ENCODE results near the gene FEN1.

The FEN1 gene

DNA sequence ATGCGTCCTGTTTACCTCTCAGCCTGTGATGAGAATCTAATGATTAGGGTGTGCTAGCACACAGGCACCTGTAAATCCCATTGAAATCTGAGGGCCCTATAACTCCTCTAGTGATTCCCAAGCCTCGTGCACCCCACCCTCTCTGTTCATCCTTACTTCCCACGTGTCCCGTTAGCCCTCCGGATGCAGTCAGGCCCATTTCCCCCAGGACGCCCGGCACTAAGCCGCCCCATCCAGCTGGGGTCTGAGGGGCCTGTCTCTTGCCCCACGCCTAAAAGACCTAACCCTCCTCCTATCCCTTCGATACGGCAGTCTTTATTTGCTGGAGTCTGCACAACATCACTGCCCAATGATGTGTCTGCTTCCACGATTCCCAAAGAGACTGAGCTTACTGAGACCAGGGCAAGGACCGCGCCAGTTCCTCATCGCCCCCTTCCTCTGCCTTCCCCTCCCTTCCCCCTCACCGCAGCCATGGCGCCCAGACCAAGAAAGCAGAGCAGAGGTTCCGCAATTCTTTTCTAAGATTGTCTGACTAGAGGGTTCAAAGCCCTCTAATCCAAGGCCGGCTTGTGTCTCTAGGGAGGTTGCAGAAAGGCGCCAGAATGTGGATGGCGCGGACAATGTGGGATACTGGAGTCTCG is 34.3 kb downstream of the FEN1 start:
- no peak for DNase-seq

DNA sequence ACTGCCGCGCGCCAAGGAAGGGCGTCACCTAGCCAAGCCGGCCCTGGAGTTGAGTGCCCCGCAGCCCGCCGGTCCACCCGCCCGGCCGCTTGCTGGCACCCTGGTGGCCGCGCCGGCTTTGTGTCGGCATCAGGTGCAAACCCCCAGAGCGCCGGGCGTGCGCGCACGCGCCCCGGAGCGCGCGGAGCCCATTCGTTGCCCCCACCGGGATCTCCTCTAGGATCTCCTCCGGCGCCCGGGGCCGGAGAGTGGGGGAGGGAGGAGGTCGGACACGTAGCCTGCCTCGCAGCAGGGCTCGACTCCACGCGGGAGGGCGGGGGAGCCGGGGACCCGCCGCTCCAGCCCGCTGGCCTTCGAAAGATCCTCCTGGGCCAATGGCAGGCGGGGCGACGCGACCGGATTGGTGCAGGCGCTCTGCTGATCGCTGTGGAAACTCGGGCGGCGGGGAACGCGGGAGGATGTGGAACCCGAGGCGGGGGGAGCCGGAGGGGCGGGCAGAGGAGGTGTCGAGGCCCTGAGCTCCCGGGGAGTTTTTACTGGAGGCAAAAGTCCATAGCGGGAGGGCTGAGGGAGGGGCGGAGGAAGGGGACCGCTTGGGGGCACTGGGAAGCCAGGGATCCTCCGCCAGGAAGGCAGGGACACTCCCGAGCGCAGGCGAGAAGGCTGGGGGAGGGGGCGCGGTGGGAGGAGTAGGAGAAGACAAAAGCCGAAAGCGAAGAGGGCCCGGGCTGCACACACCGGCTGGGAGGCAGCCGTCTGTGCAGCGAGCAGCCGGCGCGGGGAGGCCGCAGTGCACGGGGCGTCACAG is 35.1 kb downstream of the FEN1 start, which contains the start of gene FADS2:
Gene FADS2, plus strand, starts transcription at position 730 of the 808 bp plus-strand sequence. CDS start 91 bp downstream, outside the sequence.
- DNase-seq, result peak; percentile 90

- DNase-seq, result no peak
Observed at GRCh38 chr11:61828379-61828628, 35.6 kb downstream of the FEN1 start.

- peak; percentile 58 for DNase-seq
Observed at GRCh38 chr11:61828629-61829407, 36.1 kb downstream of the FEN1 start.

- no peak for DNase-seq
Observed at GRCh38 chr11:61829806-61830205, 37.1 kb downstream of the FEN1 start.

- DNase-seq, result no peak
Observed at GRCh38 chr11:61830237-61831105, 37.8 kb downstream of the FEN1 start.

GRCh38 chr11:61832207-61832606 is 39.5 kb downstream of the FEN1 start:
- DNase-seq, result no peak

GRCh38 chr11:61832754-61833153 is 40.0 kb downstream of the FEN1 start:
- DNase-seq, result no peak

DNA sequence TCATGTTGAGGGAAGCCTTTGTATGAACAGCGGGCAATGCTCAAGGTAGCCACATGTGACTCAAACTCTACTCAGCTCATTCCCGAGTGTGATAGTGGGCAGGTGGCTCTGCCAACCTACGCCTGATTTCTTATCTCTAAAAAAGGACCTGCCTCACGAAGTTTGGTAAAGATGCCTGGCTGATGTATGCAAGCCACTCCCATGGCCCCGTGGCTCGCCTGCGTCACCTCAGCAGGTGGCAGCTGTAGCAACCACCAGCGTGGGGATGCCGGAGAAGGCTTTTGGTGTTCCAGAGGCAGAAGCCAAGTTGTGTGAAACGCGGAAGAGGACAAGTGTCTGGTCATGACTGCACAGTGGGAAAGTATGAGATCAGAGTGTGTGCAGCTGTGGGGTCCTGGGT is 40.8 kb downstream of the FEN1 start:
- DNase-seq, result peak; percentile 49

DNA sequence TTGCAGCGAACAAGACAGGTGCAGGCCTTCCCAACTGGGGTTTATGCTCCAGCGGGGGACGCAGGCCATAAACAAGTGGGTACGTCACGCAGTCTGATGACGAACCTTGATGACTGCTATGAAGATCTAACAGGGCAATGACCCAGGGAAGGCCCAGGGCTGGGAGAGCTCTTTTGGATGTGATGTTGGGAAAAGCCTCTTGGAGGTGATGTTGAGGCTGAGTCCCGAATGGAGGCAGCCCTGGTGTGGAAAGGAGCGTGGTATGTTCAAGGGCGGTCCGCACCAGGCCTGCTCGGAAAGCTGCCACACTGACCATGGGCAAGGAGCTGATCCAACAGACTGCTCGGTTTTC is 41.2 kb downstream of the FEN1 start:
- no peak for DNase-seq

- peak; percentile 64 for DNase-seq
Observed at GRCh38 chr11:61834278-61835048, 41.8 kb downstream of the FEN1 start.

DNA sequence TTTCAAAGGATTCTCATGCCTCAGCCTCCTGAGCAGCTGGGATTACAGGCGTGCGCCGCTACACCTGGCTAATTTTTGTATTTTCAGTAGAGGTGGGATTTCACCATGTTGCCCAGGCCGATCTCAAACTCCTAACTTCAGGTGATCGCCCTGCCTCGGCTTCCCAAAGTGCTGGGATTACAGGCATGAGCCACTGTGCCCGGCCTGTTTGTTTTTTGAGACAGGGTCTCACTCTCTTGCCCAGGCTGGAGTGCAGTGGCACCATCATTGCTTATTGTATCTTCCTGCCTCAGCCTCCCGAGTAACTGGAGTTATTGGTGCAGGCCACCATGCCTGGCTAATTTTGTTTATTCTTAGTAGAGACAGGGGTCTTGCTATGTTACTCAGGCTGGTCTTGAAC is 43.5 kb downstream of the FEN1 start:
- no peak for DNase-seq

DNA sequence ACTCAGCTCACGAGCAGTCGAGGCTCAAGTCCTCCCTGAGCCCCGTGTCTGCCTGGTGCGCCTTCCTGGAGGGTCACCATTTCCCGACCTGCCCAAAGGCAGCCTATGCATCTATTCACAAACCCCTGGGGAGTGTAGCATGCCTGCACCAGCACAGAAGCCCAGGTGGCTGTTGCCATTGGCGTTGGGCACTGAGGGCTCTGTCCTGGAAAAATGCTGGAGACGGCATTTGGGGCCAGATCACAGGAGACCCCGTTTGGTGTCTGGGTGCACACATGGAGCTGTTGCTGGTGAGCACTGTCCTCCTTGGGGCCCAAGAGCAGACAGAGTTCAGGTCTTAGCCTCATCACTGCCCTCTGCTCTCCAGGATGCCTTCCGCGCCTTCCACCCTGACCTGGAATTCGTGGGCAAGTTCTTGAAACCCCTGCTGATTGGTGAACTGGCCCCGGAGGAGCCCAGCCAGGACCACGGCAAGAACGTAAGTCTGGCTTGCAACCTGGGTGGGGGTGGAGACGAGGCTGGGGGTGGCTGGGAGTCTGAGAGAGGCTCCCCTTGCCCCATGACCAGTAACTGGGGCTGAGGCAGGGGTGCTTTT is 44.8 kb downstream of the FEN1 start:
- DNase-seq, result no peak

GRCh38 chr11:61838501-61838900 is 45.8 kb downstream of the FEN1 start:
- no peak for DNase-seq

DNA sequence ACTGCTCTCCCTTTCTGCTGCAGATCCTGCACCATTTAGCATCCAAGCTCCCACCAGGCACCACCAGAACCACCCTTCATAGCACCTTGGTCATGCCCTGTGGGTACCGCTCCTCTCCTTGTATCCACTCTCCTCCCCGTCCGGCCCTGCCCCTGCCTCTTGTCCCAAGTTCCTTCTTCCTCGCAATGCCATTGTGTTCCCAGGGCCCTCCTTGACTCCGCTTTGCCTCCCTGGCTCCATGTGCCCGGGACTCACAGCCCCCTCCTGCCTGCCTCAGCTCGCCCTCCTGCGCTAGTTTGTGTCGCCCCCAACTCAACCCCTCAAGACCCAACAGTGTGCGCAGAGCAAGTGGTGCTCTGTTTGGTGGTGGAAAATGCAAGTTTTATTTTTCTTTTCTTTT is 46.2 kb downstream of the FEN1 start:
- DNase-seq, result no peak

DNA sequence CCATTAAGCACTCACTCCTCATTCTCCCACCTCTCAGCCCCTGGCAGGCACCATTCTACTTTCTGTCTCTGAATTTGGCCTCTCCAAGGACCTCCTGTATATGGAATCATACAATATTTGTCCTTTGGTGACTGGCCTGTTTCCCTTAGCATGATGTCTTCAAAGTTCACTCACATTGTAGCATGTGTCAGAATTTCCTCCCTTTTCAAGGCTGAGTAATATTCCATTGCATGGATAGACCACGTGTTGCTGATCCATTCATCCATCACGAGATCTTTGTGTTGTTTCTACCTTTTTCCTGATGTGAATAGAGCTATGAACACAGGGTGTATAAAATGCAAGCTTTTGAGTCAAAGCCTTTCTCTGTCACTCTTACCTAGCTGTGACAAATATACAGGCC is 47.0 kb downstream of the FEN1 start:
- no peak for DNase-seq

GRCh38 chr11:61840371-61840770 is 47.7 kb downstream of the FEN1 start:
- DNase-seq, result no peak

DNA sequence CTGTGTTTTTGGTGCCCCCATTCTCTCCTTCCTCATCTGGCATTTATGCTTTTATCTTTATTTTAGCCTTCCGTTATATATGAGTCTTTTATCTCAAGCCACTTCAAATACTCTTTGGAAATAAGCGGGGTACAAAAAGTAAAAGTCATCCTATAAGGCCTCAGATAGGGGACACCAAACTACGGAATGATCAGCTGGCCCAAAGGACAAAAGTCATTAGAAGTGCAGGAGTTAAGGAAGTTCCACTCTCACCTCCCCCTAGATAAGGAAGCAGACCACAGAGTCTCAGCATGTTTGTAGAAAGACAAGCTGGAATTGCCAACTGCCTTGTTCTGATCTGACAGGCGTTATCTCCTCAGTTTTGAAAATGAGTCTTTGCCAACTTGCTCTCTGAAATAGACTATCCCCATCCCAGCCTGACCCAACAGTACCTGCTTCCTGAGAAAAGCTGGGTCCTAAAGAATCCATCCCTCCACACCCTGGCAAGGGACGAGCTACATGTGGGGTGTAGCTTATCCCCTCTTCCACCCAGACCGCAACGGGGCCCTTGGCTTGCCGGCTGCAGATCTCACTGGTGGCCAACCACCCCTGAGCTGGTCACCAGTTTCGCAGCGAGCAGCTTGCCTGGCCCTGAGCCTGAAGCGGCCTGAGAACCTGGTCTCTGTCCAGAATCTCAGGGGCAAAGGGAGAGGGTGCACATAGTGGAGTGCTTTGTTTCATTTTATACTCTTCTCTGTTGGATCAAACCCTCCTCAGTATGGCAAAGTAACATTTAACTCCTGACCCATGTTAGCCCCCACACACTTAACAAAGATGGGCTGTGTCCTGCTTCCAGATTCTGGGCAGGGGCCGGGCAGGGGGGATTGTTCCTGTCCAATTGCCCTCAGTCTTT is 49.2 kb downstream of the FEN1 start:
- DNase-seq, result no peak

DNA sequence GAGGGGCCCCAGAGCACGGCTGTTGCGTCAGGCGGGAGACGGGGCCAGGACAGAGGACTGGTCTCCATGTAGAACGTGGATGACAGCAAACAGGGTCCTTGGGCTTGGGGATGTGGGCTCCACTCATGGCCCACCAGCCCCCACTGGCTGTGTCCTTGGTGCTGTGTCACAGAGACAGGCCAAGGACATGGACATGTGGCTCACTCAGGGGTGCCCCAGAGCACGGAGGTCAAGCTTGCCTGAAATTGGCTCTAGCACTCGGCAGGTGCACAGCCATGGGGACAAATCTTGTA is 49.8 kb downstream of the FEN1 start:
- DNase-seq, result no peak

DNA sequence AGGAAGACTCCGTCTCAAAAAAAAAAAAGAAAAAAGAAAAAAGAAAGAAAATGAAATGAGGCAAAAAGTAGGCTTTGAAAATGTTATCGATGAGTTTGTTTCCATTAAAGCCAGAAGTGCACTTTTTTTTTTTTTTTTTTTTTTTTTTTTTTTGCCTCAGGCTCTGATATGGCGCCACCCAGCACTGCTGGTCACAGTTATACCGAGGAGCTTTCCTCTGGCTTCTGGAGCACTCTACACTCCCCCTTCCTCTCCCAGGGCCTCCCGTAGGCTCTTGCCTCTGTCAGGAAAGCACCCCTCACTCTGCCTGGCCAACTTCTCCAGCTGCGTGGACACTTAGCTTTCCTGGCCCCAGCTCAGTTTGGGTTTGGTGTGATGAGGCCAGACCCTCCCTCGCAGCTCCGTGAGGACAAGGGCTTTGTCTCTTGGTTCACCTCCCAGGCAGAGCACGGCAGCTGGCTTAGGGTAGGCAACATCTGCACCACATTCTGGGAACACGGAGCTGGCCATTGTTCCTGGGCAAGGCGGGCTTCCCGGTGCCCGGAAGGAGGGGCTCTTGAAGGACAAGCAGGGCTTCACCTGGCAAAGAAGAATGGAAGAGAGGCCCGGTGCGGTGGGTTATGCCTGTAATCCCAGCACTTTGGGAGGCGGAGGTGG is 52.3 kb downstream of the FEN1 start:
- DNase-seq, result no peak

Data from CD4-positive, alpha-beta T cell treated with Interleukin-17A for 4 hours (primary cell).